Esophagus squamous epithelium (tissue), 5 donors: ENCODE measurements around the gene CCDC85C. TPM values are rescaled to one million over a fixed set of nuclear protein-coding genes. Genes with fewer than 3 reads are reported as not detected.

ENCODE experiments used
- DNase-seq: peaks from one replicate; lab custom pipeline; 2025; lab: John Stamatoyannopoulos, UW
- H3K27ac ChIP-seq, 4 donors: fragments of 200-600 bp; sonication (generic); one replicate each; pipeline ENCODE4 v1.5.1; 2016 to 2019; ENCODE audit warnings: mild to moderate bottlenecking in 1 of 4
- H3K27me3 ChIP-seq, 4 donors: fragments of 200-600 bp; sonication (generic); 1 replicate in 3 of 4; 2 replicates in 1 of 4; pipeline versions ENCODE4 v1.5.1 to v1.6.0; 2017 to 2021; ENCODE audit warnings: antibody characterized with exemption in 1 of 4
- H3K36me3 ChIP-seq, 3 donors: fragments of 200-600 bp; sonication (generic); one replicate each; pipeline ENCODE4 v1.5.1; 2016 to 2019
- H3K4me1 ChIP-seq, 3 donors: fragments of 200-600 bp; sonication (generic); one replicate each; pipeline ENCODE4 v1.5.1; 2017 to 2019
- H3K4me3 ChIP-seq, 4 donors: fragments of 200-600 bp; sonication (generic); 1 replicate in 3 of 4; 2 replicates in 1 of 4; pipeline ENCODE4 v1.5.1; 2016 to 2019; ENCODE audit warnings: mild to moderate bottlenecking in 2 of 4, moderate library complexity in 1 of 4
- H3K9me3 ChIP-seq, 3 donors: fragments of 200-600 bp; sonication (generic); one replicate each; pipeline ENCODE4 v1.5.1; 2016 to 2019
- CTCF ChIP-seq, 6 experiments: fragments of 450-650 bp in 4 of 6; fragments of 200-600 bp in 2 of 6; sonication (generic) in 2 of 6; IDR thresholded peaks; one replicate each; pipeline ENCODE4 v1.5.1; 2016 to 2019; ENCODE audit warnings: antibody characterized with exemption in 6 of 6, mild to moderate bottlenecking in 4 of 6, moderate library complexity in 4 of 6
- POLR2A ChIP-seq, 4 donors: fragments of 450-650 bp; IDR thresholded peaks; one replicate each; pipeline ENCODE4 v1.6.1; 2017; ENCODE audit warnings: antibody characterized with exemption in 4 of 4, mild to moderate bottlenecking in 4 of 4, moderate library complexity in 3 of 4
- WGBS, 2 donors: methylation state at CpG; one replicate each; pipeline ENCODE4 v1.1.5; 2018; 5-methylcytosine and 5-hydroxymethylcytosine counted together
- intact Hi-C: fragments of 100-400 bp; cut with DNase I; formaldehyde crosslinking; loops from one replicate; pipeline ENCODE4 v1.15.0; 2022
- total RNA-seq, 4 donors: library from RNA; depleted of rRNA; stranded (reverse); fragments of >200 nt; gene quantifications; one replicate each; pipeline ENCODE4 v1.1.0, GENCODE V29; 2016
- donor health status: DM: yes; HTN: yes; CAD: no.

The CCDC85C gene
- total RNA-seq, 4 donors from 2014 or later: 23.4 to 52.0 (median 27.1) TPM

- no peak for DNase-seq
- peak overlapping the region; percentile 91 to 97 (median 92) for H3K27ac ChIP-seq
- no peaks in the 10 kb centered on the region for H3K27me3 ChIP-seq
- H3K4me1 ChIP-seq: peaks cover 57 to 100% (median 89%) of the 10 kb centered on the region in 3 donors
- H3K4me3 ChIP-seq: no peak overlapping the region
- no peaks in the 10 kb centered on the region for H3K36me3 ChIP-seq
- intact Hi-C loops: no loop called here
- 38% methylated on average over 4 of the region's 5 CpGs; no CpG with 5 or more reads in 1 of the 2 donors for WGBS, 2 donors
- no peak for TF ChIP-seq POLR2A (IDR thresholded peaks at IDR 0.05)
- no peak for TF ChIP-seq CTCF (IDR thresholded peaks at IDR 0.05)
- H3K9me3 ChIP-seq: no peaks in the 10 kb centered on the region
Measured at GRCh38 chr14:99576304-99576703, 27.7 kb downstream of the CCDC85C start.

GRCh38 chr14:99575043-99576023 is 28.7 kb downstream of the CCDC85C start:
- 44 to 47% methylated on average over 6 to 12 of the region's 22 CpGs for WGBS, 2 donors
- TF ChIP-seq POLR2A (IDR thresholded peaks at IDR 0.05): peak in 1 of 4 donors; percentile 5
- TF ChIP-seq CTCF (IDR thresholded peaks at IDR 0.05): peak in 2 of 6 experiments; percentile 25 to 32
- Histone ChIP-seq H3K27me3 (no peaks in the 10 kb centered on the region), H3K27ac (peak overlapping the region; percentile 91 to 97 (median 92)), H3K36me3 (no peaks in the 10 kb centered on the region), H3K4me1 (peaks cover 59 to 100% (median 87%) of the 10 kb centered on the region in 3 donors), H3K4me3 (peak overlapping the region in 1 of 4 donors; percentile 19), H3K9me3 (no peaks in the 10 kb centered on the region)
- intact Hi-C loops: no loop called here
- DNase-seq: no peak

- peaks cover 59 to 100% (median 83%) of the 10 kb centered on the region in 3 donors for H3K4me1 ChIP-seq
- H3K4me3 ChIP-seq: no peak overlapping the region
- WGBS, 2 donors: 29 to 45% methylated on average over 8 of the region's 11 CpGs
- intact Hi-C loops: no loop called here
- DNase-seq: no peak
- peak overlapping the region; percentile 91 to 97 (median 92) for H3K27ac ChIP-seq
- TF ChIP-seq CTCF (IDR thresholded peaks at IDR 0.05): no peak
- TF ChIP-seq POLR2A (IDR thresholded peaks at IDR 0.05): no peak
- no peaks in the 10 kb centered on the region for H3K27me3 ChIP-seq
- no peaks in the 10 kb centered on the region for H3K9me3 ChIP-seq
- H3K36me3 ChIP-seq: no peaks in the 10 kb centered on the region
Measured at GRCh38 chr14:99574099-99574880, 29.7 kb downstream of the CCDC85C start.

GRCh38 chr14:99573436-99574098 is 30.4 kb downstream of the CCDC85C start:
- H3K4me1 ChIP-seq: peaks cover 58 to 100% (median 83%) of the 10 kb centered on the region in 3 donors
- no peaks in the 10 kb centered on the region for H3K27me3 ChIP-seq
- TF ChIP-seq POLR2A (IDR thresholded peaks at IDR 0.05): no peak
- no peak for TF ChIP-seq CTCF (IDR thresholded peaks at IDR 0.05)
- peak overlapping the region; percentile 91 to 97 (median 92) for H3K27ac ChIP-seq
- H3K4me3 ChIP-seq: no peak overlapping the region
- intact Hi-C loops: no loop called here
- 75% methylated on average over 5 of the region's 15 CpGs; no CpG with 5 or more reads in 1 of the 2 donors for WGBS, 2 donors
- no peaks in the 10 kb centered on the region for H3K9me3 ChIP-seq
- no peak for DNase-seq
- no peaks in the 10 kb centered on the region for H3K36me3 ChIP-seq
